ENCODE measurements around the gene CDK10. TPM values are rescaled to one million over a fixed set of nuclear protein-coding genes. Genes with fewer than 3 reads are reported as not detected.

CDK10 gene
- polyA plus RNA-seq (126 and 161 TPM in 2 replicates), polyA minus RNA-seq (35.3 and 41.6 TPM in 2 replicates)

GRCh38 chr16:89686520-89687091, at the start of gene CDK10:
CDK10 (plus strand) TSS chr16:89686689; CDS start chr16:89686711, 22 bp downstream.
- peak within 1 kb of the TSS; percentile 87 for H3K4me3 ChIP-seq (ENCODE audit: low read length)
- no peaks in the 10 kb centered on the region for H3K9me3 ChIP-seq (ENCODE audit: low read length)
- TF ChIP-seq EP300 (conservative IDR thresholded peaks at IDR 0.05; ENCODE audit: poor library complexity, severe bottlenecking) (peak; percentile 12), MXI1 (conservative IDR thresholded peaks at IDR 0.05; ENCODE audit: poor library complexity, severe bottlenecking) (peak; percentile 98), POLR2AphosphoS5 (IDR thresholded peaks at IDR 0.05) (peak; percentile 95), TAF1 (IDR thresholded peaks at IDR 0.05; ENCODE audit: low read depth) (peak; percentile 74), REST (IDR thresholded peaks at IDR 0.05; ENCODE audit: borderline replicate concordance) (peak; percentile 49), SMC3 (conservative IDR thresholded peaks at IDR 0.05; ENCODE audit: poor library complexity) (no peak), EZH2 (IDR thresholded peaks at IDR 0.05; ENCODE audit: borderline replicate concordance, insufficient read depth, low read length, poor library complexity, severe bottlenecking) (no peak)
- peak within 1 kb of the TSS; percentile 80 for H3K4me2 ChIP-seq (ENCODE audit: low read length)
- no peaks in the 10 kb centered on the region for H3K27me3 ChIP-seq (ENCODE audit: insufficient read depth, low read depth, low read length)
- H3K9me2 ChIP-seq (ENCODE audit: insufficient read depth, low read length): no peaks in the 10 kb centered on the region
- H3K36me3 ChIP-seq (ENCODE audit: insufficient read depth, low read length): no peaks in the 10 kb centered on the region
- H3K9ac ChIP-seq (ENCODE audit: low read length): peak within 1 kb of the TSS; percentile 77
- H4K20me1 ChIP-seq (ENCODE audit: insufficient read depth): no peaks in the 10 kb centered on the region
- H3K79me2 ChIP-seq (replicated peaks; ENCODE audit: insufficient read depth, low read length): no peaks in the 10 kb centered on the region
- no peaks in the 10 kb centered on the region for H3F3A ChIP-seq (ENCODE audit: insufficient read depth, low read length, poor library complexity, severe bottlenecking)
- peak within 1 kb of the TSS; percentile 80 for H2AFZ ChIP-seq (ENCODE audit: low read depth, low read length)
- peak within 1 kb of the TSS; percentile 80 for H3K27ac ChIP-seq (ENCODE audit: low read length)

GRCh38 chr16:89637379-89637778, 49.1 kb upstream of the CDK10 start:
- no peak overlapping the region for H3K27ac ChIP-seq (ENCODE audit: low read length)
- no peaks in the 10 kb centered on the region for H3K36me3 ChIP-seq (ENCODE audit: insufficient read depth, low read length)
- no peaks in the 10 kb centered on the region for H3F3A ChIP-seq (ENCODE audit: insufficient read depth, low read length, poor library complexity, severe bottlenecking)
- no peaks in the 10 kb centered on the region for H3K9me2 ChIP-seq (ENCODE audit: insufficient read depth, low read length)
- no peak overlapping the region for H3K9ac ChIP-seq (ENCODE audit: low read length)
- no peaks in the 10 kb centered on the region for H4K20me1 ChIP-seq (ENCODE audit: insufficient read depth)
- H3K79me2 ChIP-seq (replicated peaks; ENCODE audit: insufficient read depth, low read length): no peaks in the 10 kb centered on the region
- H3K27me3 ChIP-seq (ENCODE audit: insufficient read depth, low read depth, low read length): peaks cover 4% of the 10 kb centered on the region
- no peaks in the 10 kb centered on the region for H3K9me3 ChIP-seq (ENCODE audit: low read length)
- TF ChIP-seq MXI1 (conservative IDR thresholded peaks at IDR 0.05; ENCODE audit: poor library complexity, severe bottlenecking): no peak
- TF ChIP-seq EZH2 (IDR thresholded peaks at IDR 0.05; ENCODE audit: borderline replicate concordance, insufficient read depth, low read length, poor library complexity, severe bottlenecking): no peak
- TF ChIP-seq REST (IDR thresholded peaks at IDR 0.05; ENCODE audit: borderline replicate concordance): no peak
- TF ChIP-seq RAD21 (conservative IDR thresholded peaks at IDR 0.05): no peak
- TF ChIP-seq SMC3 (conservative IDR thresholded peaks at IDR 0.05; ENCODE audit: poor library complexity): no peak
- no peak for TF ChIP-seq CTCF (IDR thresholded peaks at IDR 0.05; ENCODE audit: poor library complexity, severe bottlenecking)
- TF ChIP-seq POLR2AphosphoS5 (IDR thresholded peaks at IDR 0.05): no peak
- no peak for TF ChIP-seq EP300 (conservative IDR thresholded peaks at IDR 0.05; ENCODE audit: poor library complexity, severe bottlenecking)
- no peak for TF ChIP-seq TAF1 (IDR thresholded peaks at IDR 0.05; ENCODE audit: low read depth)
- no peak overlapping the region for H2AFZ ChIP-seq (ENCODE audit: low read depth, low read length)
- no peak overlapping the region for H3K4me2 ChIP-seq (ENCODE audit: low read length)
- H3K4me3 ChIP-seq (ENCODE audit: low read length): no peak overlapping the region

Data from neural cell (in vitro differentiated cells).